Astrocyte (in vitro differentiated cells and primary cell): ENCODE results near the gene SLC6A11.

Experiments
- EZH2 ChIP-seq: IDR thresholded peaks from 2 replicates; pipeline ENCODE4 v1.6.1; 2012; ENCODE audit warnings: mild to moderate bottlenecking, low read length, inconsistent platforms; ENCODE audit not compliant: insufficient read depth
- TF ChIP-seq, protein P1 (sequence below): IDR thresholded peaks from 2 replicates; pipeline ENCODE4 v1.5.1; 2011; ENCODE audit warnings: low read depth, mild to moderate bottlenecking, inconsistent platforms, low read length, moderate library complexity; ENCODE audit not compliant: insufficient read depth

DNA sequence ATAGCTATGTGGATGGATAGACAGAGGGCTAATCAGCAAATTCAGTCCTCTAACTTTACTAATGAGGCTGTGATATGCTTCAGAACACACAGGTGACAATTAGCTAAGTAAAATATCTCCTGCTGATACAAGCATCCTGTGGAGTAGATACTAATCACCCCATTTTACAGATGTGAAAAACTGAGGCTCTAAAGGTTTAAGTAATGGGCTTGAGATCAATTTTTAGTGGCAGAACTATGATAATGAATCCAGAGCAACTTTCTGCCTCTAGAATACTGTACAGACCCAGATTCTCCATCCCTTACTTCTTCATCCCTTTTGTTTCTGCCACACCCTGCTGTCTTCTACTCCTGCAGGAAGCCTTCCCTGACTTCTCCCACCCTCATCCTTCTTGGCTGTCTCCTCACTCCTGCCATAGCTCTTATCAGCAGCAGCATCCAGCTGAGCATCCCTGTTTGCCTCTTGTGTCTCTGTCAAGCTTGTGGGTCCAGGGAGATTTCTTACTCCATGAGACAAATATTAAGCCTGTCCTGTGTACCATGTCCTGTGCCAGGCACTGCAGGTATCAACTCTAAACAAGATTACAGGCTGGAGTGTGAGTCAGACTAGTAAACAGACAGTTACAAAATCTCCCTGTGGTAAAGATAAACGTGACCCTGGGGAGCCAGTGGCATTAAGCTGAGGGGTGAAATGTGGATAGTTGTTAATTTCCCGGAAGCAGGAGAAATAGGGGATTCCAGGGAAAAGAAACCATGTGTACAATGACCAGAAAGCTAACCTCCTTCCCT lies 39.2 kb downstream of the SLC6A11 start:
- TF ChIP-seq, protein P1, sequence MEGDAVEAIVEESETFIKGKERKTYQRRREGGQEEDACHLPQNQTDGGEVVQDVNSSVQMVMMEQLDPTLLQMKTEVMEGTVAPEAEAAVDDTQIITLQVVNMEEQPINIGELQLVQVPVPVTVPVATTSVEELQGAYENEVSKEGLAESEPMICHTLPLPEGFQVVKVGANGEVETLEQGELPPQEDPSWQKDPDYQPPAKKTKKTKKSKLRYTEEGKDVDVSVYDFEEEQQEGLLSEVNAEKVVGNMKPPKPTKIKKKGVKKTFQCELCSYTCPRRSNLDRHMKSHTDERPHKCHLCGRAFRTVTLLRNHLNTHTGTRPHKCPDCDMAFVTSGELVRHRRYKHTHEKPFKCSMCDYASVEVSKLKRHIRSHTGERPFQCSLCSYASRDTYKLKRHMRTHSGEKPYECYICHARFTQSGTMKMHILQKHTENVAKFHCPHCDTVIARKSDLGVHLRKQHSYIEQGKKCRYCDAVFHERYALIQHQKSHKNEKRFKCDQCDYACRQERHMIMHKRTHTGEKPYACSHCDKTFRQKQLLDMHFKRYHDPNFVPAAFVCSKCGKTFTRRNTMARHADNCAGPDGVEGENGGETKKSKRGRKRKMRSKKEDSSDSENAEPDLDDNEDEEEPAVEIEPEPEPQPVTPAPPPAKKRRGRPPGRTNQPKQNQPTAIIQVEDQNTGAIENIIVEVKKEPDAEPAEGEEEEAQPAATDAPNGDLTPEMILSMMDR, result no peak
- no peak for TF ChIP-seq EZH2
